Right lobe of liver (tissue), 6 donors: ENCODE measurements around the gene TATDN2. TPM values are rescaled to one million over a fixed set of nuclear protein-coding genes. Genes with fewer than 3 reads are reported as not detected.

Source experiments
- ATAC-seq, 4 donors: fragments of 200-7000 bp; cut with Tn5 transposase; one replicate each; pipeline ENCODE4 v1.9.1; 2020; ENCODE audit warnings: mild to moderate bottlenecking in 4 of 4, moderate library complexity in 4 of 4
- DNase-seq, 3 donors: peaks; one replicate each; pipeline ENCODE4 v3.0.0-alpha.2; 2020
- H3K27ac ChIP-seq, 3 donors: fragments of 200-600 bp; one replicate each; pipeline ENCODE4 v1.8.0; 2022
- H3K27me3 ChIP-seq, 2 donors: fragments of 200-600 bp; one replicate each; pipeline ENCODE4 v1.8.0; 2022
- H3K36me3 ChIP-seq, 4 donors: fragments of 200-600 bp; sonication (generic) in 1 of 4; one replicate each; pipeline versions ENCODE4 v1.5.1 to v1.8.0; 2017 to 2022; ENCODE audit warnings: control low read depth in 1 of 4
- H3K4me1 ChIP-seq, 4 donors: fragments of 200-600 bp; sonication (generic) in 1 of 4; one replicate each; pipeline versions ENCODE4 v1.5.1 to v1.8.0; 2017 to 2022; ENCODE audit warnings: control low read depth in 1 of 4
- H3K4me3 ChIP-seq, 3 donors: fragments of 200-600 bp; one replicate each; pipeline ENCODE4 v1.8.0; 2022
- H3K9me3 ChIP-seq, 4 donors: fragments of 200-600 bp; sonication (generic) in 1 of 4; one replicate each; pipeline versions ENCODE4 v1.5.1 to v1.8.0; 2017 to 2022; ENCODE audit warnings: control low read depth in 1 of 4
- POLR2A ChIP-seq: fragments of 450-650 bp; IDR thresholded peaks from one replicate; pipeline ENCODE4 v1.6.1; 2017; ENCODE audit warnings: antibody characterized with exemption, mild to moderate bottlenecking
- WGBS: methylation state at CpG from one replicate; pipeline ENCODE4 v1.1.6; 2018; ENCODE audit warnings: low coverage, low lambda C conversion rate; ENCODE audit not compliant: insufficient coverage; ENCODE audit errors: missing lambda C conversion rate; 5-methylcytosine and 5-hydroxymethylcytosine counted together
- intact Hi-C, 2 donors: fragments of 100-400 bp; cut with DNase I; formaldehyde crosslinking; loops; one replicate each; pipeline versions ENCODE4 v1.11.2 to v1.14.1; 2022
- total RNA-seq, 6 experiments: library from RNA; depleted of rRNA in 2 of 6; stranded (reverse); fragments of >200 nt in 2 of 6; fragmentation: NEBNext Ultra II Directional in 3 of 6; extraction: Animal tissue kit (Norgen Biotek cat#: 25700) in 3 of 6; gene quantifications; one replicate each; pipeline versions ENCODE4 v1.1.0 to v1.2.4, GENCODE V29; 2016 to 2023
- TF ChIP-seq, protein P1 (sequence below), 4 donors: fragments of 200-600 bp in 3 of 4; fragments of 450-650 bp in 1 of 4; IDR thresholded peaks; one replicate each; pipeline versions ENCODE4 v1.5.1 to v1.8.0; 2016 to 2022; ENCODE audit warnings: antibody characterized with exemption in 4 of 4, mild to moderate bottlenecking in 2 of 4
- donor health status: DM: no; HTN: yes; CAD: no.
- donor health status: DM: no; HTN: no; CAD: no.
- donor health status: DM: no; HTN: no; CAD: no.
- donor health status: DM: no; HTN: yes; CAD: no.
- donor health status: DM: no; HTN: yes; CAD: no.

The TATDN2 gene
- total RNA-seq, 6 experiments from 2014 or later, result 7.2 to 13.4 (median 10.1) TPM

DNA sequence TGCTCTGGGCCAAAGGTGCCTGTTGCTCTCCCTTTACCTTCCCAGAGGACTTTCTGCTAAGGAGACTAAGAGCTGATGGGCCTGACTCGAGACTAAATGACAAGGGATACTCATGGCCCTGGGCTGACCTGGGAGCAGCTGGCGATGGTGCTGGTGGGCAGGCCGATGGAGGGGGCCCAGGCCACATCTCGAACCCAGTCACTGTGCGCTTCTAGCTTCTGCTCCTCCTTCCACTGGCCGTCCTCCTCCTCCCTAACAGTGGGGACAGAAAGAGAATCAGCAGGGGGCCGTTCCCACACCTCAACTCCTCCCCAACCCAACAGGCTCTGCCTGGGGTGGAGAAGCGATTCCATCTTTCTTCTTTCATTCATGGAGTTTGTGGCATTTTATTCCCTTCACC, 56.6 kb downstream of the TATDN2 start:
- Histone ChIP-seq H3K4me1 (no peaks in the 10 kb centered on the region), H3K27ac (no peak overlapping the region), H3K27me3 (no peaks in the 10 kb centered on the region), H3K36me3 (peaks cover 8 to 91% (median 30%) of the 10 kb centered on the region in 4 donors), H3K9me3 (no peaks in the 10 kb centered on the region), H3K4me3 (no peak overlapping the region)
- ATAC-seq (peak in 1 of 4 donors; percentile 15), DNase-seq (no peak)
- no peak for TF ChIP-seq POLR2A
- TF ChIP-seq, protein P1, sequence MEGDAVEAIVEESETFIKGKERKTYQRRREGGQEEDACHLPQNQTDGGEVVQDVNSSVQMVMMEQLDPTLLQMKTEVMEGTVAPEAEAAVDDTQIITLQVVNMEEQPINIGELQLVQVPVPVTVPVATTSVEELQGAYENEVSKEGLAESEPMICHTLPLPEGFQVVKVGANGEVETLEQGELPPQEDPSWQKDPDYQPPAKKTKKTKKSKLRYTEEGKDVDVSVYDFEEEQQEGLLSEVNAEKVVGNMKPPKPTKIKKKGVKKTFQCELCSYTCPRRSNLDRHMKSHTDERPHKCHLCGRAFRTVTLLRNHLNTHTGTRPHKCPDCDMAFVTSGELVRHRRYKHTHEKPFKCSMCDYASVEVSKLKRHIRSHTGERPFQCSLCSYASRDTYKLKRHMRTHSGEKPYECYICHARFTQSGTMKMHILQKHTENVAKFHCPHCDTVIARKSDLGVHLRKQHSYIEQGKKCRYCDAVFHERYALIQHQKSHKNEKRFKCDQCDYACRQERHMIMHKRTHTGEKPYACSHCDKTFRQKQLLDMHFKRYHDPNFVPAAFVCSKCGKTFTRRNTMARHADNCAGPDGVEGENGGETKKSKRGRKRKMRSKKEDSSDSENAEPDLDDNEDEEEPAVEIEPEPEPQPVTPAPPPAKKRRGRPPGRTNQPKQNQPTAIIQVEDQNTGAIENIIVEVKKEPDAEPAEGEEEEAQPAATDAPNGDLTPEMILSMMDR (IDR thresholded peaks at IDR 0.05), result no peak
- WGBS, result 79% methylated on average over 4 of the region's 8 CpGs
- intact Hi-C loops, result no loop called here

DNA sequence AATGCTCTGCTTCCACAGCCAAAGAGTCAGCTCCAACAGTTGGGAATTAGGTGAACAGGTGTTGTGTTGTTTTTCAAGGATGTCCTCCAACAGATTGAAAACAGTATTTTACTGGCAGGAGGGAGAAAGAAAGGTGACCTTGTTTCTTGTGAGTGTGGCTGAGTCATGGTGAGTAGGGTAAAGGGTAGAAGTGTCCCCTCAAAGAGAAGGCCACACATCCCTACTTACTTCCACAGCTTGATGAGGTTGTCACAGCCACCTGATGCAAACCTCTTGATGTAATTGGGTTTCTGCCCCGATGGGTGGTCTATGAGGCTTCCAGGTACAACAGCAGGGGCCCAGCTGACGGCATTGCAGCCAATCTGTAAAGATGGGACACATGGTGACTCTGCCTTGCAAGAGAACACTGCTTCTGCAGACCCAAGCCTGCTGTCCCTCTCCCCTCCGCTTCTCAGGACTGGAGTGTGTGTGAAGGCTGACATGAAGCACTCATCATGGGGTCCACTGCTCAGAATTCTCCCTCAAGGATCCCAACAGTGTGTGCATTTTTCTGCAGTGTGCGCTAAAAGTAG, 57.2 kb downstream of the TATDN2 start:
- Histone ChIP-seq H3K9me3 (no peaks in the 10 kb centered on the region), H3K36me3 (peaks cover 5 to 91% (median 30%) of the 10 kb centered on the region in 4 donors), H3K27me3 (no peaks in the 10 kb centered on the region), H3K4me1 (no peaks in the 10 kb centered on the region), H3K4me3 (no peak overlapping the region), H3K27ac (no peak overlapping the region)
- DNase-seq, result no peak
- TF ChIP-seq POLR2A, result no peak
- TF ChIP-seq, protein P1 (IDR thresholded peaks at IDR 0.05), result no peak
- no peak for ATAC-seq
- intact Hi-C loops, result no loop called here
- 87% methylated on average over 3 of the region's 4 CpGs for WGBS

DNA sequence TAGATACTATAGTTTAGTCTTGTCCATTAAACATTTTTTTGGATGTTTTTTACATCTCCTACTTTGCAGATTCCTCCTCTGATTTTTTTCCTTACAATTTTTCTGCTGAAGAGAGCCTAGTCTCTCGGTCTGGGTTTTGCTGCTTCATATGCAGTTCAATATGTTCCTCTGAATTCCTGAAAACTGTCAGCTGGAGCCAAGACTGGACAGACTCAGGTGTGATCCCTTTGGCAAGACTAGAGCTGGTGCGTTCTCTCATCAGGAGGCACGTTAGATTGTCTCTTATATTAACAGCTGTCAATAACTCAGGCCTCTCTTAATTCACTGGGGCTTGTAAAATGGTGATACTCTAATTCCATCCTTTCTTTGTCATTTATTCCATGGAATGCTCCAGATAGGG, 57.9 kb downstream of the TATDN2 start:
- WGBS, result 95% methylated on average over 3 of the region's 3 CpGs
- no peak overlapping the region for H3K27ac ChIP-seq
- TF ChIP-seq, protein P1 (IDR thresholded peaks at IDR 0.05), result no peak
- no peak for TF ChIP-seq POLR2A
- H3K27me3 ChIP-seq, result no peaks in the 10 kb centered on the region
- no peaks in the 10 kb centered on the region for H3K9me3 ChIP-seq
- H3K4me3 ChIP-seq, result no peak overlapping the region
- no peak for DNase-seq
- H3K36me3 ChIP-seq, result peaks cover 5 to 91% (median 31%) of the 10 kb centered on the region in 4 donors
- H3K4me1 ChIP-seq, result no peaks in the 10 kb centered on the region
- intact Hi-C loops, result no loop called here
- ATAC-seq, result no peak

DNA sequence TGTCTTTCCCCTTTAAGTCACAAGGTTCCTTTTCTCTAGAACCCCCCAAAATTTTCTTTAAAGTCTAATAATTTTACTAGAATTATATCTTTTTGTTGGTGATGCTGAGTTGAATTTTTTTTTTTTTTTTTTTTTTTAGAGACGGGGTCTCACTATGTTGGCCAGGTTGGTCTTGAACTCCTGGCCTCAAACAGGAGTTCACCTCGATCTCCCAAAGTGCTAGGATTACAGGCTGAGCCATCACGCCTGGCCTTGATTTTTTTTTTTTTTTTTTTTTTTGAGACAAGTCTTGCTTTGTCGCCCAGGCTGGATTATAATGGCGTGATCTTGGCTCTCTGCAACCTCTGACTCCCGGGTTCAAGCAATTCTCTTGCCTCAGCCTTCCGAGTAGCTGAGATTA, 60.4 kb downstream of the TATDN2 start:
- ATAC-seq (no peak), DNase-seq (no peak)
- H3K27ac ChIP-seq, result no peak overlapping the region
- no peaks in the 10 kb centered on the region for H3K4me1 ChIP-seq
- no peaks in the 10 kb centered on the region for H3K27me3 ChIP-seq
- no peaks in the 10 kb centered on the region for H3K9me3 ChIP-seq
- intact Hi-C loops, result no loop called here
- peaks cover 5 to 92% (median 35%) of the 10 kb centered on the region in 4 donors for H3K36me3 ChIP-seq
- WGBS, result 87% methylated on average over 6 of the region's 7 CpGs
- no peak overlapping the region for H3K4me3 ChIP-seq
- TF ChIP-seq POLR2A, result no peak
- TF ChIP-seq, protein P1 (IDR thresholded peaks at IDR 0.05), result no peak

DNA sequence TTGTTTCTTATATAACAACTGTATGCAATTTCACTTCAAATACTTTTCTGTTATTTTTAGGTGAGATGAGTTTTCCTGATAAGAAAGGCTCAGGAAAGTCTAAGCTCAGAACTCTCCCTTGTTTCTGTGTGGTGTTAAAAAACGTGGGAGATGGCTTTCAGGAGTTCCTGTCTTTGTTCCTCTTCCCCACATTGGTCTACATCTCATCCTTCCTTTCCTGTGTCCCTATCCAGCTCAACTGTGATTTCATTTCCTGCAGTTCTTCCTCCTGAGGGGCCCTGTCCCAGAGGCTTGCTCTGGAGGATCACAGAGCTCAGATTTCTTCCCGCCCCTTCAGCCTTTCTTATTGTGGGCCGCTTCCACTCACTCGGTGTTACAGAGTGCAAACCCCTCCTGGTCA, 61.5 kb downstream of the TATDN2 start:
- H3K27me3 ChIP-seq, result no peaks in the 10 kb centered on the region
- no peaks in the 10 kb centered on the region for H3K4me1 ChIP-seq
- peaks cover 5 to 91% (median 34%) of the 10 kb centered on the region in 4 donors for H3K36me3 ChIP-seq
- TF ChIP-seq, protein P1 (IDR thresholded peaks at IDR 0.05), result no peak
- no peak for TF ChIP-seq POLR2A
- 62% methylated on average over 4 of the region's 4 CpGs for WGBS
- H3K27ac ChIP-seq, result no peak overlapping the region
- no peaks in the 10 kb centered on the region for H3K9me3 ChIP-seq
- peak; percentile 44 to 76 (median 64) for ATAC-seq
- DNase-seq, result no peak
- intact Hi-C loops, result no loop called here
- H3K4me3 ChIP-seq, result no peak overlapping the region
